Sigmoid colon (tissue), 7 donors: Measurements from ENCODE around the gene TCP11. TPM values are rescaled to one million over a fixed set of nuclear protein-coding genes. Genes with fewer than 3 reads are reported as not detected.
"Not testable (repeated sequence)": the region's sequence is repeated elsewhere in the genome, so short reads cannot be mapped to it uniquely, and the experiment has no call there.

Experiments
- DNase-seq: peaks from one replicate; pipeline ENCODE4 v3.0.0-alpha.2; 2019
- H3K27ac ChIP-seq, 4 donors: fragments of 200-600 bp; sonication (generic); one replicate each; pipeline ENCODE4 v1.5.1; 2016 to 2019; ENCODE audit warnings: mild to moderate bottlenecking in 1 of 4
- H3K27me3 ChIP-seq, 3 donors: fragments of 200-600 bp; sonication (generic); one replicate each; pipeline ENCODE4 v1.5.1; 2019; ENCODE audit warnings: mild to moderate bottlenecking in 1 of 3
- H3K36me3 ChIP-seq, 4 donors: fragments of 200-600 bp; sonication (generic); one replicate each; pipeline ENCODE4 v1.5.1; 2016 to 2019
- H3K4me1 ChIP-seq, 4 donors: fragments of 200-600 bp; sonication (generic); one replicate each; pipeline ENCODE4 v1.5.1; 2017 to 2019
- H3K4me3 ChIP-seq, 4 donors: fragments of 200-600 bp; sonication (generic); one replicate each; pipeline ENCODE4 v1.5.1; 2017 to 2019; ENCODE audit warnings: mild to moderate bottlenecking in 2 of 4, moderate library complexity in 1 of 4
- H3K9me3 ChIP-seq, 4 donors: fragments of 200-600 bp in 3 of 4; sonication (generic) in 3 of 4; one replicate each; pipeline versions ENCODE4 v1.5.1 to v1.6.1; 2013 to 2019
- EP300 ChIP-seq, 4 donors: sonication (generic); formaldehyde crosslinking; IDR thresholded peaks; one replicate each; pipeline ENCODE4 v1.6.1; 2017; ENCODE audit warnings: antibody characterized with exemption in 4 of 4
- POLR2A ChIP-seq, 2 donors: fragments of 450-650 bp; IDR thresholded peaks; one replicate each; pipeline ENCODE4 v1.6.1; 2016; ENCODE audit warnings: antibody characterized with exemption in 2 of 2, mild to moderate bottlenecking in 2 of 2, moderate library complexity in 2 of 2
- POLR2AphosphoS5 ChIP-seq, 4 donors: sonication (generic); formaldehyde crosslinking; IDR thresholded peaks; one replicate each; pipeline ENCODE4 v1.6.1; 2017; ENCODE audit warnings: antibody characterized with exemption in 4 of 4
- WGBS, 2 donors: extraction: QIAGEN DNeasy Blood & Tissue Kit; methylation state at CpG; one replicate each; pipeline ENCODE4 v1.1.7; 2013; 5-methylcytosine and 5-hydroxymethylcytosine counted together
- intact Hi-C: fragments of 100-400 bp; cut with DNase I; formaldehyde crosslinking; loops from one replicate; pipeline ENCODE4 v1.15.1; 2023
- polyA plus RNA-seq, 3 donors: library from polyadenylated mRNA; stranded (reverse); fragments of 200-250 nt; gene quantifications; one replicate each; pipeline ENCODE4 v1.2.3, GENCODE V29; 2013
- total RNA-seq, 4 donors: library from RNA; depleted of rRNA; stranded (reverse); fragments of >200 nt; gene quantifications; one replicate each; pipeline ENCODE4 v1.1.0, GENCODE V29; 2016
- TF ChIP-seq, protein P1 (sequence below), 4 experiments: fragments of 450-650 bp in 3 of 4; fragments of 200-600 bp in 1 of 4; IDR thresholded peaks; one replicate each; pipeline ENCODE4 v1.5.1; 2016 to 2019; ENCODE audit warnings: antibody characterized with exemption in 4 of 4, mild to moderate bottlenecking in 3 of 4, moderate library complexity in 2 of 4
- donor health status: healthy with polysubstance abuse.
- donor health status: Bipolar disorder and iron deficiency.
- donor health status: healthy.

TCP11 gene
- total and polyA plus RNA-seq, 7 donors: 0.66 TPM; not detected in 6

DNA sequence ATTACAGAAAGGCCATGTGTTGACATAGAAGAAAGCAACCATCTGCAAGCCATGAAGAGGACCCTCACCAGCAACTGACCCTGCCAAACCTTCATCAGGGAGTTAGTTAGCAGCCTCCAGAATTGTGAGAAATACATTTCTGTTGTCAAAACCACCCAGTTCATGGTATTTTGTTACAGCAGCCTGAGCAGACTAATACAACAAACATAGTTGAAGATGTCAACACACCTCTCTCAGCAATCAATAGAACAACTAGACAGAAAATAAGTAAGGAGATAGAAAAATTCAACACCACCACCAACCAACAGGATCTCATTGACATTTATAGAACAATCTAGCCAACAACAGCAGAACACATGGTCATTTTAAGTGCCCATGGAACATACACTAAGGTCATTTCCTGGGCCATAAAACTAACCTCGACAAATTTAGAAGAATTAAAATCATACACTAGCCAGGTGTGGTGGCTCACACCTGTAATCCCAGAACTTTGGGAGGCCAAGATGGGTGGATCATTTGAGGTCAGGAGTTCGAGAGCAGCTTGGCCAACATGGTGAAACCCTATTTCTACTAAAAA is 32.7 kb downstream of the TCP11 start:
- H3K36me3 ChIP-seq: no peaks in the 10 kb centered on the region
- H3K4me3 ChIP-seq: no peak overlapping the region
- WGBS, 2 donors: 48 to 74% methylated on average over 2 of the region's 2 CpGs
- TF ChIP-seq, protein P1, sequence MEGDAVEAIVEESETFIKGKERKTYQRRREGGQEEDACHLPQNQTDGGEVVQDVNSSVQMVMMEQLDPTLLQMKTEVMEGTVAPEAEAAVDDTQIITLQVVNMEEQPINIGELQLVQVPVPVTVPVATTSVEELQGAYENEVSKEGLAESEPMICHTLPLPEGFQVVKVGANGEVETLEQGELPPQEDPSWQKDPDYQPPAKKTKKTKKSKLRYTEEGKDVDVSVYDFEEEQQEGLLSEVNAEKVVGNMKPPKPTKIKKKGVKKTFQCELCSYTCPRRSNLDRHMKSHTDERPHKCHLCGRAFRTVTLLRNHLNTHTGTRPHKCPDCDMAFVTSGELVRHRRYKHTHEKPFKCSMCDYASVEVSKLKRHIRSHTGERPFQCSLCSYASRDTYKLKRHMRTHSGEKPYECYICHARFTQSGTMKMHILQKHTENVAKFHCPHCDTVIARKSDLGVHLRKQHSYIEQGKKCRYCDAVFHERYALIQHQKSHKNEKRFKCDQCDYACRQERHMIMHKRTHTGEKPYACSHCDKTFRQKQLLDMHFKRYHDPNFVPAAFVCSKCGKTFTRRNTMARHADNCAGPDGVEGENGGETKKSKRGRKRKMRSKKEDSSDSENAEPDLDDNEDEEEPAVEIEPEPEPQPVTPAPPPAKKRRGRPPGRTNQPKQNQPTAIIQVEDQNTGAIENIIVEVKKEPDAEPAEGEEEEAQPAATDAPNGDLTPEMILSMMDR (IDR thresholded peaks at IDR 0.05): no peak
- no peak for TF ChIP-seq POLR2AphosphoS5 (IDR thresholded peaks at IDR 0.05)
- TF ChIP-seq POLR2A (IDR thresholded peaks at IDR 0.05): no peak
- no peak for TF ChIP-seq EP300 (IDR thresholded peaks at IDR 0.05)
- H3K27me3 ChIP-seq: no peaks in the 10 kb centered on the region
- H3K9me3 ChIP-seq: no peaks in the 10 kb centered on the region
- no peak overlapping the region for H3K27ac ChIP-seq
- no peaks in the 10 kb centered on the region for H3K4me1 ChIP-seq
- intact Hi-C loops: no loop called here
- no peak for DNase-seq

DNA sequence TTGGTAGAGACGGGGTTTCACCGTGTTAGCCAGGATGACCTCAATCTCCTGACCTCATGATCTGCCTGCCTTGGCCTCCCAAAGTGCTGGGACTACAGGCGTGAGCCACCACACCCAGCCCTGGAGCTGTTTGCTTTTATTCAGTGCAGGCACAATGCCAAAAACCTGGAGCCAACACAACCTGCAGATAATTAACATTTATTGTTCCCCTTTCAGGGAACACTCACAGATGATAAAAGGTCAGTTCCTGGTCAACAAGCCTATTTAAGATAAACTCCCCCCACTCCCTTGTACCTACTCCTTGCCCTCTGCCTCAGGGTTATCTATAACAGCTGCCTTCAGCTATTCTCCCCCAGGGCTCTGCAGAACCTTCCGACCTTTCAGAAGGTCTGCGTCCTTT is 33.4 kb downstream of the TCP11 start:
- H3K4me3 ChIP-seq, H3K36me3 ChIP-seq, H3K27ac ChIP-seq, H3K4me1 ChIP-seq, DNase-seq, H3K9me3 ChIP-seq, intact Hi-C loops, H3K27me3 ChIP-seq: not testable (repeated sequence)
- WGBS, 2 donors: 17 to 67% methylated on average over 5 of the region's 5 CpGs

DNA sequence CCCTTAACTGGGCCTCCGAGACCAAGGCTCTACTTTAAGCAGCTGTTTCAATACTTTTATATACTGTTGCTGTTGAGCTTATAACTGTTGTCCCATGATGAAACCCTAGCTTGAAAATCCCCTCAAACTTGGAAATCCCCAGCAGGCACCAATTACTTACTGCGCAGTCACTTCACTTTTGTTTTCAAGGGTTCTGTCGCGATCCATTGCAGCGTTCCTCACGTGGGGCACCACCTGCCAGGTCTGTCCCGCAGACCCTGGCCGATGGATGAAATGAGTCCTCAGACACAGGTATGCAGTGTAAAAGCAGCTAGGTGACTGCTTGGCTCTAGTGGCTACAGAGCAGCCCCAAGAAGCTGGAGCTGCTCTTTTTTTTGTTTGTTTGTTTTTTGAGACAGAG is 33.9 kb downstream of the TCP11 start:
- H3K27me3 ChIP-seq, intact Hi-C loops, H3K36me3 ChIP-seq, H3K4me1 ChIP-seq, H3K27ac ChIP-seq, DNase-seq, H3K4me3 ChIP-seq, H3K9me3 ChIP-seq: not testable (repeated sequence)
- WGBS, 2 donors: 72 to 79% methylated on average over 8 of the region's 8 CpGs

DNA sequence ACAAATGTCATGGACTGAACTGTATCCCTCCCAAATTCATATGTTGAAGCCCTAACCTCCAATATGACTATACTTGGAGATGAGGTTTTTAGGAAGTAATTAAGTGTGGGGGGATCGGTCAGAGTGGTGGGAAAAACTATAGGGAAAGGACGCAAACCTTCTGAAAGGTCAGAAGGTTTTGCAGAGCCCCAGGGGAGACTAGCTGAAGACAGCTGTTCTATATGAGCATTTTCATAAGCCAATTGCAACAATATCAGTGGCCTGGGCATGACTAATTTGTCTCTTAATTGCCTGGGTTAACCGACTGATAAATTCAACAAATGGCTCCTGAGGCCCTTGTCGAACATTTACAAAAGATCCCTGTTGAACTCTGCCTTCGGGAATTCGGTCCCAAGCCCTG is 35.1 kb downstream of the TCP11 start:
- H3K27me3 ChIP-seq, H3K4me1 ChIP-seq, H3K27ac ChIP-seq, DNase-seq, H3K36me3 ChIP-seq, H3K4me3 ChIP-seq, H3K9me3 ChIP-seq, intact Hi-C loops: not testable (repeated sequence)
- WGBS, 2 donors: 90 to 95% methylated on average over 6 of the region's 6 CpGs

DNA sequence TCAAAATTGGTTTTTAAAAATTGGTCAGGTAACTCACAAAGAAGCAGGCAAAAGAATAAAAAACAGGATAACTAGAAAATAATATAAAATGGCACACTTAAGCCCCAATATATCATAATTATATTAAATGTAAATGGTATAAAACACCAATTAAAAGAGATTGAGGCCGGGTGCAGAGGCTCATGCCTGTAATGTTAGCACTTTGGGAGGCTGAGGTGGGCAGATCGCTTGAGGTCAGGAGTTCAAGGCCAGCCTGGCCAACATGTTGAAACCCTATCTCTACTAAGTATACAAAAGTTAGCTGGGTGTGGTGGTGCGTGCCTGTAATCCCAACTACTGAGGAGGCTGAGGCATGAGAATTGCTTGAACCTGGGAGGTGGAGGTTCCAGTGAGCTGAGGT is 36.1 kb downstream of the TCP11 start:
- TF ChIP-seq, protein P1 (IDR thresholded peaks at IDR 0.05): no peak
- no peak for TF ChIP-seq EP300 (IDR thresholded peaks at IDR 0.05)
- no peak for TF ChIP-seq POLR2AphosphoS5 (IDR thresholded peaks at IDR 0.05)
- TF ChIP-seq POLR2A (IDR thresholded peaks at IDR 0.05): no peak
- no peaks in the 10 kb centered on the region for H3K4me1 ChIP-seq
- H3K4me3 ChIP-seq: no peak overlapping the region
- intact Hi-C loops: no loop called here
- H3K36me3 ChIP-seq: no peaks in the 10 kb centered on the region
- WGBS, 2 donors: 92 to 98% methylated on average over 3 of the region's 3 CpGs
- no peaks in the 10 kb centered on the region for H3K9me3 ChIP-seq
- no peaks in the 10 kb centered on the region for H3K27me3 ChIP-seq
- no peak overlapping the region for H3K27ac ChIP-seq
- DNase-seq: no peak

DNA sequence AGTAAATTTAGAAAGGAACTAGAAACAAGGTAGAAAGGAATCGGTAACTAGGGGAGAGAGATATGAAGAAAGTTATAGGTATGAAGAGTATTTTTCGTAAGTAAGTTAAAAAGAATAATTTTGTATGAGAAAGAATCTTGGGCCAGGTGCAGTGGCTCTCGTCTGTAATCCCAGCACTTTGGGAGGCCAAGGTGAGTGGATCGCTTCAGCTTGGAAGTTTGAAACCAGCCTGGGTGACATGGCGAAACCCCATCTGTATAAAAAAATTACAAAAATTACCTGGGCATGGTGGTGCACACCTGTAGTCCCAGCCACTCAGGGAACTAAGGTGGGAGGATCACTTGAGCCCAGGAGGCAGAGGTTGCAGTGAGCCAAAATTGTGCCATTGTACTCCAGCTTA is 42.0 kb downstream of the TCP11 start:
- intact Hi-C loops: no loop called here
- no peaks in the 10 kb centered on the region for H3K9me3 ChIP-seq
- no peak for TF ChIP-seq EP300 (IDR thresholded peaks at IDR 0.05)
- no peak for TF ChIP-seq POLR2AphosphoS5 (IDR thresholded peaks at IDR 0.05)
- no peak for TF ChIP-seq POLR2A (IDR thresholded peaks at IDR 0.05)
- TF ChIP-seq, protein P1 (IDR thresholded peaks at IDR 0.05): no peak
- no peak for DNase-seq
- 96 to 98% methylated on average over 5 of the region's 5 CpGs for WGBS, 2 donors
- H3K4me3 ChIP-seq: no peak overlapping the region
- no peak overlapping the region for H3K27ac ChIP-seq
- H3K27me3 ChIP-seq: no peaks in the 10 kb centered on the region
- peaks cover 0 to 18% (median 14%) of the 10 kb centered on the region in 4 donors for H3K4me1 ChIP-seq
- H3K36me3 ChIP-seq: no peaks in the 10 kb centered on the region
